Raji (cell line): ENCODE data around the gene SDCBP2.
A peak's percentile ranks its signal among the peaks of the same experiment; 100 is the strongest.

ENCODE experiments used
- POLR2A ChIP-seq: IDR thresholded peaks from 2 replicates; pipeline ENCODE4 v1.6.1; 2011; ENCODE audit warnings: low read depth, low read length, control low read depth; ENCODE audit not compliant: insufficient read depth

The SDCBP2 gene

DNA sequence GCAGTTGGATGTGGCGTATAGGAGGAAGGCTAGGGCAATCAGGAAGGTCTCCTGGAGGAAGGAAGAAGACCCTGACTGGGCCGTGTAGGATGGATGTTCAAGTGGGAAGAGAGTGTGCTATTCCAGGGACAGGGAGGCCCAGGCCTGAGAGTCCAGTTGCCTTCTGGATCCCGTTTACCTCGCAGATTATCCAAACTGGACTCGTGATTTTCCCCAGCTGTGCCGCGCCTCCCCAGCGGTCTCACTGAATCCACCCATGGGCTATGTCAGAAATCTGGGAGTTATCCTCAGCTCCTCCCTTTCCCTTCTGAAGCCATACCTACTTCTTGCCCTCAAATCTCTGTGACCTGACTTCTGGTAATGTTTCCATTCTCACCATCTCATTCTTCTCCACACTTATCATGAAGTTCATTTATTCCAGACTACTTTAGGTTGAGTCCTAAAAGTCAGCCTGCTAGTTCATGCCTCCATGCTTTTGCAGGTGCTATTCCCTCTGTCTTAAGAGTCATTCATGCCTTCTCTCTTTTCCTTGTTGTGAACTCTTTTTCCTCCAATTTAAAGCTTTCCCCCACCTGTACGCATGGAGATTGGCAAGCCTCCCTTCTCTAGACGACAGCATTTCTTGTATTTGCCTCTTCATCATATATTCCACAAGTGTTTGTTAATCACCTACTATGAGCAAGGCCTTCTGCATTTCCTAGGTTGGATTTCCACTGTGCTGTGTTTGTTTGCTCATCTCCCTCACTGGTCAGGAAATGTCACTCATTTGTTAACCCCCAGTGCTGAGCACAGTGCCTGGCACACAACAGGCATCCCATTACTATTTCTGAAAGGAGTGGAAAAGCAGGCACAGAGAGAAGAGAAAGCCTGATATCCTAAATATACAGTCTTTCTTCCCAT is 2.7 kb downstream of the SDCBP2 start:
- no peak for TF ChIP-seq POLR2A

DNA sequence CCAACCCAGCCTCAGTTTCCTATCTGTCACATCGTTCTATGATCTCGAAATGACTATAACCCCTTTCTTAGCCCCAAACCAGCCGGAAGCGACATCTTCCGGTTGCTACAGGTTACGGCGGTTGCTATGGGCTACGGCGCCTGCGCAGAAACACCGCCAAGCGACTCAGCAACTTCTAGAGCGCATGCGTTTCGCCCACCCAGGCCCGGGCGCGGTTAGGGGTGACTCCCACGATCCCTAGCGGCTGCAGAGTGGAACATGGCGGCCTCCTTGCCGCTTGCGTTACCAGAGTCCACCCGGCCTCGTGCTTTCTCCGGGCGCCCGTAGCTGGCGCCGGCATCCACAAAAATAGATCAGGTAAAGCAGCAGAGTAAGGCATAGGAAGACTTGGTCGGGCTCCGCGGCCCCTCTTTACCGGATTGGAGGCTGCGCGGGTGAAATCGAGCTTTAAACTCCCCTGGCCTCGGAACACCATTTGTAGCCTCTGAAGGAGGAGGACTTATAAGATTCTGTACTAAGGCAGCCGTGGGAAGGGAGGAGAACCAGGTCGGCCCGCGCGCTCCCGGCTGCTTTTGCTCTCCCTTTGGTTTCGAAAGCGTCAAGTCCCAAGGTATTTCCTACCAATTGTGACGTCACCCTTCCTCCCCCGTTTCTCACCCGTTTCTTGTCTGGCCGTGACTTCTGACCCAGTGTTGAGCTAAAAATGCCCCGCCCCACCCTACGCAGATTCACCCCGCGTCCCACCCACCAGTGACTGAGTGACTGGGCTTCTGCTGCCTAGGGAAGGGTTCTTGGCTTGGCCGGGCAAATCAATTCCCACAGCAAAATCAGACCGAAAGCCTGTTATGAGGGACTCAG is 3.5 kb downstream of the SDCBP2 start:
- TF ChIP-seq POLR2A, result peak; percentile 92

DNA sequence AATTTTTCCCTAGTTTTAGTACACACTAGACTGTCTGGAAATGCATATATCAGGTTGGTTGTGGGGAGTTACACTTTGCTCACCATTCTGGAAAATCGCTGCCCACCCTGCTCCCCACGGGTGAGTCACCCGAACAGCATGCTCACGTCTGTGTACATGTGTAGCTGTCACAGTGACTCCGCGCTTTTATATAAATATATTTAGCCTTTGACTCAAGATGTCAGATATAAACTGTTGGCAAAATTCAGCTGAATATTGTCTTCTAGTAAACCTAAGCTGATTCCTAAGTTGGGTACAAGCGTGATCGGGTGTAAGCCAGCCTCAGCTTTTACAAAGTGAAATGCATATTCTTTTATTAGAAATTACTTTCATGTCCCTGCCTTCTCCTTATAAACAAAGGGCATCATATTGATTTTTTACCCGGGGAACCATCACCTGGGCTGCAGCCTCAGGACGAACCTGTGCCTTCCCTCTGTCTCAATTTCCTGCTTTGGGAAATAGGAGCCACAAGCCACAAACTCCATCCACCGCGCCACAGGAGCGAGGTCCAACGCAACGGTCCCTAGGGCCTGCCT is 4.3 kb downstream of the SDCBP2 start:
- TF ChIP-seq POLR2A, result no peak

- TF ChIP-seq POLR2A, result no peak
These were observed 4.9 kb downstream of the SDCBP2 start for GRCh38 chr20:1323830-1324597.

DNA sequence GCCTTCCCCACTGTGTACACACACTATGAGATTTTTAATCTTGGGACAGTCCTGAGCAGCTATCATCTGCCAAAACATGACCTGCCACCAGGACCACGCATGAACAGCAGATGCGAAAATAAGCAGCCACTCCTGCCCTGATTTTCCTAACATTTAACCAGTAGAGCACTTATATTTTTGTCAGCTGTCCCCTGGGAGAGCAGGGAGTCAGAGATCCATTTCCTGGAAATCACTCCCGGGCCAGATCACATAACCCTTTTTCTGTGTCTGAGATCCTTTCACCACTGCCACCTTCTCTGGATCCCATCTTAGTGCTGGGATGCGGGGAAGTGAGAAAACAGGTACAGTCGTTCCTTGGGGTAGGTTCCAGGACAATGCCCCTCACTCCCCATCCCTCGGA is 5.7 kb downstream of the SDCBP2 start:
- TF ChIP-seq POLR2A, result no peak

GRCh38 chr20:1322511-1323245 is 6.3 kb downstream of the SDCBP2 start:
- no peak for TF ChIP-seq POLR2A

DNA sequence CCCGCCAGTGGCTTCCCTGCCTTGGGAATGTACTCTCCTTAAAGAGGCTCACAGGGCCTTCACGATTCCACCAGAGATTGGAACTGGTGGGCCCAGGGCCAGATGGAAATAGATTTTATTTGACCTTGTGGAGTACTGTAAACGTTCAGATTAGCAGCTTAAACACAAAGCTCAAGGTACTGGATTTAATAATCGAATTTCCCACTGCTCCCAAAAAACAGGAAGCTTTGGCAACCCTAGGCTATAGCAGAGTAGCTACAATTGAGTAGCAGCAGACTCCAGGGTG is 7.3 kb downstream of the SDCBP2 start:
- no peak for TF ChIP-seq POLR2A

GRCh38 chr20:1320902-1321653 is 7.9 kb downstream of the SDCBP2 start:
- TF ChIP-seq POLR2A, result no peak

GRCh38 chr20:1320016-1320415 is 8.9 kb downstream of the SDCBP2 start:
- TF ChIP-seq POLR2A, result no peak

DNA sequence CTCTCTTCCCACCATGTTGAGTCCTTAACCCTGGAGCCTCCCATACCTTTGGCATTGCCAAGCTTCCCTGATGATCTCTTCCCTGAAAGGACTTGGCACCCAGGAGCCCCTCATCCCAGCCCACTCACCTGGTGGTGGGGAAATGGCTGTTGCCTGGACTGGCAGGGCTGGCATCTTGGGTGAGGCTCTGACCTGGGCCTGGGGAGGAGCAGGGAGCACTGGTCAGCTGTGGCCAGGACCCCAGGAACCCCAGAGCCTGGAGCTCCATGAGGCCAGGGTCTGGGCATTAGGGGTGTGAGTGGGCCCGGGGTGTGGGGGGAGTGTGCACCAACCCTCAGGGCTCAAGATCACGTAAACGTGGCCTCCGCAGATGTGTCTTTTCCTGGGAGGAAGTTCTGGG is 9.5 kb downstream of the SDCBP2 start:
- TF ChIP-seq POLR2A, result no peak

GRCh38 chr20:1319051-1319450 is 9.9 kb downstream of the SDCBP2 start:
- no peak for TF ChIP-seq POLR2A

DNA sequence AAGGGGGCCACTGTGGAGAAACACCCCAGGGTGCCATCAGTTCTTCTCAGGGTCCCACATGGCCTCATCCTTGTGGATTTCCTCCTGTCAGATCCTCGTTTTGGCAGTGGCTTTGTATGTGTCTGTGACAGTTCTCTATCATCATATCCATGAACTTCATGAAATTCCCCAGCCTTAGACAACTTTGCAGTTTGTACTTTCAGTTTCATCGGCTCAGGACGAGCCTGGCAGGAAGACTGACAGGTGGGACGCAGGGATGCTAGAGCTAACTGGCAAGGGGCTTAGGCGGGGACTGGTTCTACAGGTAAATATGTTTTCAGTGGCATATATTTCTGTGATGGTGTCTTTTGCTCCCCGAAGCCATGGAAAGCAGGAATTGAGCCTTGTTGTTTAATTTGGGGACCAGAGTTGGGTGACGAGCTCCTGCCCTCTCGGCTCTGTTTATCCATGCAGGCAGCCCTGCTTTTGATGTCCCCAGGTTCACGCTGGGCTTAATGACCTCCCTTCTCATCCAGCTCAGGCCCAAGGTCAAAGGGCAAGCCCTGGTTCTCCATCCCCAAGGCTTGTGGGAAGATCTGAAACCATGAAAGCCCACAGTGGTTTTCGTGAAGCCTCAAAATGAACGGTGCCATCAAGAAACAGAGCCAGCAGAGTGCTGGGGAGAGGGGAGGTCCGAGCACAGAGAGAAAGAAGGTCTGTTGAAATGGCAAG is 11.2 kb downstream of the SDCBP2 start:
- TF ChIP-seq POLR2A, result no peak

DNA sequence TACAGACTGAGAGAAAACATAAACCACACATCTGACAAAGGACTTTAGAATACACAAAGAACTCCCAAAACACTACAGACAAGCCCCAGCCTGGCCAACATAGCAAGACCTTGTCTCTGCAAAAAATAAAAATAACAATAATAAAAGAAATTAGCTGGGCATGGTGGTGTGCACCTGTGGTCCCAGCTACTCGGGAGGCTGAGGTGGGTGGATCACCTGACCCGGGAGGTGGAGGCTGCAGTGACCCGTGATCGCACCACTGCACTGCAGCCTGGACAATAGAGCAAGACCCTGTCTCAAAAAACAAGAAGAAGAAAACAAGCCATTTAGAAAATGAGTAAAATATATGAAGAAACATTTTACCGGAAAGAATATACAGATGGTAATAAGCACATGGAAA is 13.1 kb downstream of the SDCBP2 start:
- no peak for TF ChIP-seq POLR2A
